Panc1 (cell line): ENCODE data around the gene EDC3. TPM values are rescaled to one million over a fixed set of nuclear protein-coding genes. Genes with fewer than 3 reads are reported as not detected.

Experiments
- ATAC-seq: fragments of 200-7000 bp; cut with Tn5 transposase; 2 replicates; pipeline ENCODE4 v1.9.1; 2020; ENCODE audit warnings: mild to moderate bottlenecking, moderate library complexity
- BruUV-seq: library from RNA; stranded (reverse); fragments of 400-500 nt; replicated peaks from 2 replicates; lab custom pipeline; 2021; lab: Mats Ljungman, UMichigan
- CTCF ChIA-PET: fragments of 300-600 bp; sonication (Branson Sonifier 250); formaldehyde crosslinking; loops from one replicate; lab custom pipeline; 2022; ENCODE audit warnings: antibody characterized with exemption; lab: Charles Lee
- POLR2A ChIA-PET: fragments of 300-600 bp; sonication (Branson Sonifier 250); formaldehyde crosslinking; loops from one replicate; lab custom pipeline; 2022; ENCODE audit warnings: antibody characterized with exemption; lab: Charles Lee
- DNase-seq: peaks from one replicate; pipeline ENCODE4 v3.0.0-alpha.2; 2010; ENCODE audit warnings: low read depth, low spot score
- H3K27ac ChIP-seq: 2 replicates; pipeline ENCODE4 v1.5.1; 2011; ENCODE audit warnings: mild to moderate bottlenecking, low read length, inconsistent platforms
- H3K27me3 ChIP-seq: fragments of 200-500 bp; sonication (Bioruptor generic); 2 replicates; pipeline ENCODE4 v1.6.0; 2014; ENCODE audit warnings: low read length, inconsistent platforms; ENCODE audit not compliant: control insufficient read depth, insufficient read depth
- H3K36me3 ChIP-seq: fragments of 200-500 bp; sonication (Bioruptor generic); 2 replicates; pipeline ENCODE4 v1.5.1; 2014; ENCODE audit warnings: inconsistent platforms, mild to moderate bottlenecking, low read length, moderate library complexity; ENCODE audit not compliant: control insufficient read depth, insufficient read depth
- H3K4me1 ChIP-seq: 2 replicates; pipeline ENCODE4 v1.5.1; 2011; ENCODE audit warnings: inconsistent platforms, mild to moderate bottlenecking, low read length, moderate library complexity; ENCODE audit not compliant: control insufficient read depth, insufficient read depth
- H3K4me3 ChIP-seq, 2 experiments: 2 replicates each; pipeline ENCODE4 v1.5.1; 2011 to 2012; ENCODE audit warnings: low read depth in 2 of 2, low read length in 2 of 2, mild to moderate bottlenecking in 2 of 2, inconsistent platforms in 1 of 2, moderate library complexity in 1 of 2
- H3K9me3 ChIP-seq: fragments of 200-500 bp; sonication (Bioruptor generic); 2 replicates; pipeline ENCODE4 v1.5.1; 2014; ENCODE audit warnings: low read depth, mild to moderate bottlenecking, inconsistent platforms, low read length, moderate library complexity; ENCODE audit not compliant: control insufficient read depth, insufficient read depth
- POLR2AphosphoS5 ChIP-seq: IDR thresholded peaks from 2 replicates; pipeline ENCODE4 v1.6.1; 2012; ENCODE audit warnings: mild to moderate bottlenecking, low read depth, low read length, moderate library complexity
- SIN3A ChIP-seq: IDR thresholded peaks from 2 replicates; pipeline ENCODE4 v1.6.1; 2012; ENCODE audit warnings: low read depth, mild to moderate bottlenecking, low read length, moderate library complexity, borderline replicate concordance; ENCODE audit not compliant: insufficient read depth
- TCF7L2 ChIP-seq: IDR thresholded peaks from 2 replicates; pipeline ENCODE4 v1.6.1; 2011; ENCODE audit warnings: mild to moderate bottlenecking, low read depth, low read length, inconsistent platforms
- in situ Hi-C: cut with HindIII; loops from 2 replicates; pipeline ENCODE4 v1.10.0; 2016; ENCODE audit warnings: low sequenced_read_pairs, low pct_unique_long_range_greater_than_20kb
- intact Hi-C: fragments of 100-400 bp; cut with micrococcal nuclease; formaldehyde crosslinking; loops from one replicate; pipeline ENCODE4 v1.10.0; 2022; ENCODE audit not compliant: unreplicated experiment
- total RNA-seq: library from RNA; stranded (reverse); gene quantifications from one replicate; pipeline ENCODE4 v1.2.1, GENCODE V29; 2021; ENCODE audit not compliant: unreplicated experiment
- TF ChIP-seq, protein P1 (sequence below), 2 experiments: IDR thresholded peaks; 2 replicates each; pipeline ENCODE4 v1.6.1; 2011 to 2012; ENCODE audit warnings: low read depth in 2 of 2, control low read depth in 1 of 2, low read length in 1 of 2, mild to moderate bottlenecking in 1 of 2, moderate library complexity in 1 of 2; ENCODE audit not compliant: insufficient read depth in 1 of 2
- TF ChIP-seq, protein P2 (sequence below): fragments of 450-650 bp; IDR thresholded peaks from 2 replicates; pipeline ENCODE4 v1.5.1; 2017; ENCODE audit warnings: mild to moderate bottlenecking

The EDC3 gene
- total RNA-seq, 1 experiment from 2014 or later, result 45.5 TPM

DNA sequence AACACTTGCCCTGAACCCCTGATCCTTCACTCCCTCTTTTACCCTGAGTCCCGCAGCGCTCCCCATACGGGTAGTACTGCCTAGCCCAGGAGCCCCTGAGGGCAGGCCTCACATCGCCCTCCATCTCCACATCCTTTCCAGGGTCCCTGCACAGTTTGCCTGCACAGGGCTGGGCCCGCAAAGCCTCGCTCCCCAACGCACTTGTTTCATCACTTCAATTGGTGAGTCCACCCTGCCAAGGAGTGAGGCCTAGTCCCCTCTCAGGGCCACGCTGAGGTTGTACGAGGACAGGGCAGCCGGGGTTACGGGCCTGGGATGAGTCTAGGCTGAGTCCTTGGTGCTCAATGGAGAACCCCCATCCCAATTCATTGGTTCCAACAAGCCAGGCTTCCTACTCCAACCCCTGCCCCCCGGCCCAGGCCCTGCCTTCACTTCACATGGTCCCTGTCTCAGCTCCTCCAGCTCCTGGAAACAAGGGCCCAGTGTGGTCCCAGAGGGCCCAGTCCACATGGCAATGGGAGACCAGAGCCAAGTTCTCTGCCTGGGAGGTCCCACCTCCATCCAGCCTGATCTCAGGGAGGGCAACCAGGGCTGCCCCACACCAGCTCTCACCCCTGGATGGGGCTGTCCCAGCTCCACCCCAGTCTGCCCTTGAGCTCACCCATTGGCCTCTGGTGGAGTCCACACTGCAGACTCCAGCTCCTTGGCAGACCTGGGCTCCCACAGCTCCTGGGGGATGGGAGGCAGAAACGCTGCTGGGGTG, 92.6 kb downstream of the EDC3 start:
- in situ Hi-C loops (no loop called here), intact Hi-C loops (no loop called here)
- H3K4me1 ChIP-seq, result peaks cover 12% of the 10 kb centered on the region
- ATAC-seq (no peak), DNase-seq (no peak)
- no peak overlapping the region for H3K4me3 ChIP-seq
- no peaks in the 10 kb centered on the region for H3K36me3 ChIP-seq
- no TSS peak for BruUV-seq
- CTCF ChIA-PET, result no interaction called here
- no peaks in the 10 kb centered on the region for H3K9me3 ChIP-seq
- no peaks in the 10 kb centered on the region for H3K27me3 ChIP-seq
- H3K27ac ChIP-seq, result no peak overlapping the region
- POLR2A ChIA-PET, result no interaction called here
- no peak for TF ChIP-seq POLR2AphosphoS5
- TF ChIP-seq, protein P1, sequence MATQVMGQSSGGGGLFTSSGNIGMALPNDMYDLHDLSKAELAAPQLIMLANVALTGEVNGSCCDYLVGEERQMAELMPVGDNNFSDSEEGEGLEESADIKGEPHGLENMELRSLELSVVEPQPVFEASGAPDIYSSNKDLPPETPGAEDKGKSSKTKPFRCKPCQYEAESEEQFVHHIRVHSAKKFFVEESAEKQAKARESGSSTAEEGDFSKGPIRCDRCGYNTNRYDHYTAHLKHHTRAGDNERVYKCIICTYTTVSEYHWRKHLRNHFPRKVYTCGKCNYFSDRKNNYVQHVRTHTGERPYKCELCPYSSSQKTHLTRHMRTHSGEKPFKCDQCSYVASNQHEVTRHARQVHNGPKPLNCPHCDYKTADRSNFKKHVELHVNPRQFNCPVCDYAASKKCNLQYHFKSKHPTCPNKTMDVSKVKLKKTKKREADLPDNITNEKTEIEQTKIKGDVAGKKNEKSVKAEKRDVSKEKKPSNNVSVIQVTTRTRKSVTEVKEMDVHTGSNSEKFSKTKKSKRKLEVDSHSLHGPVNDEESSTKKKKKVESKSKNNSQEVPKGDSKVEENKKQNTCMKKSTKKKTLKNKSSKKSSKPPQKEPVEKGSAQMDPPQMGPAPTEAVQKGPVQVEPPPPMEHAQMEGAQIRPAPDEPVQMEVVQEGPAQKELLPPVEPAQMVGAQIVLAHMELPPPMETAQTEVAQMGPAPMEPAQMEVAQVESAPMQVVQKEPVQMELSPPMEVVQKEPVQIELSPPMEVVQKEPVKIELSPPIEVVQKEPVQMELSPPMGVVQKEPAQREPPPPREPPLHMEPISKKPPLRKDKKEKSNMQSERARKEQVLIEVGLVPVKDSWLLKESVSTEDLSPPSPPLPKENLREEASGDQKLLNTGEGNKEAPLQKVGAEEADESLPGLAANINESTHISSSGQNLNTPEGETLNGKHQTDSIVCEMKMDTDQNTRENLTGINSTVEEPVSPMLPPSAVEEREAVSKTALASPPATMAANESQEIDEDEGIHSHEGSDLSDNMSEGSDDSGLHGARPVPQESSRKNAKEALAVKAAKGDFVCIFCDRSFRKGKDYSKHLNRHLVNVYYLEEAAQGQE (IDR thresholded peaks at IDR 0.05; ENCODE audit: insufficient read depth in 1 of 2, low read depth in 2 of 2, low read length in 1 of 2), result no peak
- no peak for TF ChIP-seq SIN3A
- TF ChIP-seq TCF7L2, result no peak
- TF ChIP-seq, protein P2, sequence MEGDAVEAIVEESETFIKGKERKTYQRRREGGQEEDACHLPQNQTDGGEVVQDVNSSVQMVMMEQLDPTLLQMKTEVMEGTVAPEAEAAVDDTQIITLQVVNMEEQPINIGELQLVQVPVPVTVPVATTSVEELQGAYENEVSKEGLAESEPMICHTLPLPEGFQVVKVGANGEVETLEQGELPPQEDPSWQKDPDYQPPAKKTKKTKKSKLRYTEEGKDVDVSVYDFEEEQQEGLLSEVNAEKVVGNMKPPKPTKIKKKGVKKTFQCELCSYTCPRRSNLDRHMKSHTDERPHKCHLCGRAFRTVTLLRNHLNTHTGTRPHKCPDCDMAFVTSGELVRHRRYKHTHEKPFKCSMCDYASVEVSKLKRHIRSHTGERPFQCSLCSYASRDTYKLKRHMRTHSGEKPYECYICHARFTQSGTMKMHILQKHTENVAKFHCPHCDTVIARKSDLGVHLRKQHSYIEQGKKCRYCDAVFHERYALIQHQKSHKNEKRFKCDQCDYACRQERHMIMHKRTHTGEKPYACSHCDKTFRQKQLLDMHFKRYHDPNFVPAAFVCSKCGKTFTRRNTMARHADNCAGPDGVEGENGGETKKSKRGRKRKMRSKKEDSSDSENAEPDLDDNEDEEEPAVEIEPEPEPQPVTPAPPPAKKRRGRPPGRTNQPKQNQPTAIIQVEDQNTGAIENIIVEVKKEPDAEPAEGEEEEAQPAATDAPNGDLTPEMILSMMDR, result no peak

DNA sequence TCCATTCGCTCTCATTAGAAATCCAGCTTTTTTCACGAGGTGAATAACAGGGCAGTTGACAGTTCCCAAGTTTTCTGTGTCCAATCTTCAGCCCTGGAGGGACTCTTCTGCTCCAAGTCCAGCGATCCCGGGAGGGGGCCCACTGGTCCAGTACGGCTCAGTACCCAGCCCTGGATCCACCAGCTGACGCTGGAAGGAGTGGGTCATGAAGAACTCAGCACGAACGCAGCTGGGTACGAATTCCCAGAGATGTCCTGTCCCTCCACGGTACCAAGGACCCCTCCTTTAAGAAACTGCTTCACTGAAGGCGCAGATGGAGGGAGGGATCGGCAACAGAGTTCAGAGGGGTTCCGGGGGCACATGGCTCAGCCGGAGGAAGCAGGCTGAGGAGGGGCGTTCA, 96.7 kb downstream of the EDC3 start:
- POLR2A ChIA-PET, result no interaction called here
- H3K27me3 ChIP-seq, result no peaks in the 10 kb centered on the region
- ATAC-seq, result no peak
- in situ Hi-C loops, result no loop called here
- intact Hi-C loops, result no loop called here
- no peak for TF ChIP-seq POLR2AphosphoS5
- no peak for TF ChIP-seq SIN3A
- TF ChIP-seq, protein P1 (IDR thresholded peaks at IDR 0.05; ENCODE audit: insufficient read depth in 1 of 2, low read depth in 2 of 2, low read length in 1 of 2), result no peak
- TF ChIP-seq, protein P2, result no peak
- TF ChIP-seq TCF7L2, result no peak
- no peak for DNase-seq
- CTCF ChIA-PET, result no interaction called here
- BruUV-seq, result no TSS peak
- H3K9me3 ChIP-seq, result no peaks in the 10 kb centered on the region
- H3K4me1 ChIP-seq, result peaks cover 16% of the 10 kb centered on the region
- H3K36me3 ChIP-seq, result no peaks in the 10 kb centered on the region
- peak overlapping the region; percentile 67 to 77 for H3K4me3 ChIP-seq
- H3K27ac ChIP-seq, result peak overlapping the region; percentile 92
